GM19463 (cell line): Measurements from ENCODE around the gene OSBPL8.
A peak's percentile ranks its signal among the peaks of the same experiment; 100 is the strongest.
"Not testable (repeated sequence)": the region's sequence is repeated elsewhere in the genome, so short reads cannot be mapped to it uniquely, and the experiment has no call there.

Experiments
- ATAC-seq: cut with Tn5 transposase; IDR thresholded peaks from one replicate; pipeline ENCODE4 v1.9.1; 2021; ENCODE audit warnings: mild to moderate bottlenecking, moderate library complexity; ENCODE audit not compliant: unreplicated experiment

Gene OSBPL8

DNA sequence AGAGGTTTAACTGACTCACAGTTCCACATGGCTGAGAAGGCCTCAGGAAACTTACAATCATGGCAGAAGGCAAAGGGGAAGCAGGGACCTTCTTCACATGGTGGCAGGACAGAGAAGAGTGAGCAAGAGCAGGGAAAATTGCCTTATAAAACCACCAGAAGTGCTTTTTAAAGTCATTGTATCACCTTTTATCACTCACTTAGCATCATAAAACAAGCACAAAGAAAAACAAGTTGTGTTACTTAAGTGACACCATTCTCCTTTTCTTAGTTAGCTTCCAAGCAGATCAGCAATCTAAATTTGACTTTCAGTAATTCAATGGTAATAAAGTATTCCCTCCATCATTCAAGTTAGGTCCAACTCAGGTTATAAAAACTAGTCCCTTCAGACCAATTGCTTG is 28.5 kb downstream of the OSBPL8 start:
- ATAC-seq, result no peak

DNA sequence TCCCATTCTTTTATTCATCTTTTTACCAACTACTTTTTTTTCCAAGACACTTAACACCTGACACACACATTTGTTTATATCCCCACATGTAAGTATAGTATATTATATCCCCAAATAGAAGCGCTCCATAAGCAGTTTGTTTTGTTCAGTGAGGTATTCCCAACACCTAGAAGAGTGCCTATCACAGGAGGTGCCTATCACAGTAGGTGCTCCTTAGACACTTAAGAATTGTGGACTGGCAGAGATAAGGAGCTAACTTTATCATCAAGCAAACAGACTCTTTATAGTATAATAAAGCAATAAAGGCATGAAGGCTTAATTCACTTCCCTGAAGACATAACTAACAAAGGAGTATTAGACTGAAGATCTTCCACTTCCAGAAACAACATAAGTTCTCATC is 29.1 kb downstream of the OSBPL8 start:
- no peak for ATAC-seq

DNA sequence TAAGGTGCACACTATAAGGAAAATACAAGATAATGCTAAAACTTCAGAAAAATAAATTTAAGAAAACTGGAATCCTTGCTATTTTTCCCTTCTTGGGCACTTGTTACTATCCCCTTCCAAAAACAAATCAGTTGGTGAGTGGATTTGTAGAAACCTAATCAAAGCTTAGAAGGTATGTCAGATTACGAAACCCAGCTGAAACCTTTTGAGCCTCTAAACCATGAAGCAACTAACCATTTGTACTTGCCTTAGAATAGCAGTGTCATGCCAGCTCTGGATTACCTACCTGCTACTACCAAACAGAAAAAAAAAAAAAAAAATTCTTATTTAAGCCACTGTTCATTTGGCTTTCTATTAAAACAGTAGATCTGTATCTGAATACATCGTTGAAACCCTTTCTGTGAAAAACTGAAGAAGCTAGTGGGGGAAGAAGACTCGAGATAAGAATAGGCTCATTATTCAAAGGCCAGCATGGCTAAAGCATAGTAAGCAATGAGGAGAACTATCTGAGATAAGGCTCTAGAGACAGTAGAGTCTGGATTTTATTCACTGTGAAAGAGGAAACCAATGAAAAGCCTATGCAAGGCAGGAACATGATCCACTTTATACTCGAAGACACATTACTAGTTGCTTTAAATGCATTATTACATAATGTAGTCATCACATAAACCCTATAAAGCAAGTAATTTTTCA is 30.2 kb downstream of the OSBPL8 start:
- ATAC-seq, result no peak

DNA sequence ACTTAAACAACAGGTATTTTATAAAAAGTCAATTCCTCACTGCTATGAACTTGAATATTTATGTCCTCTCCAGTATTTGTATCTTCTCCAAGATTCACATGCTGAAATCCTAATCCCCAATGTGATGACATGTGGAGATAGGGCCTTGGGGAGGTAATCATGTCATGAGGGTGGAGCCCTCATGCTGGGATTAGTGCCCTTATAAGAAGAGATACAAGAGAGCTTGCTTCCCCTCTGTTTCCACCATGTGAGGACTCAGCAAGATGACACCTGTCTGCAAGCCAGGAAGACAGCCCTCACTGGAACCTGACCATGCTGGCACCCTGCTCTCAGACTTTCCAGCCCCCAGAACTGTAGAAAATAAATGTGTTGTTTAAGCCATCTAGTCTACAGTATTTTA is 36.2 kb downstream of the OSBPL8 start:
- no peak for ATAC-seq

DNA sequence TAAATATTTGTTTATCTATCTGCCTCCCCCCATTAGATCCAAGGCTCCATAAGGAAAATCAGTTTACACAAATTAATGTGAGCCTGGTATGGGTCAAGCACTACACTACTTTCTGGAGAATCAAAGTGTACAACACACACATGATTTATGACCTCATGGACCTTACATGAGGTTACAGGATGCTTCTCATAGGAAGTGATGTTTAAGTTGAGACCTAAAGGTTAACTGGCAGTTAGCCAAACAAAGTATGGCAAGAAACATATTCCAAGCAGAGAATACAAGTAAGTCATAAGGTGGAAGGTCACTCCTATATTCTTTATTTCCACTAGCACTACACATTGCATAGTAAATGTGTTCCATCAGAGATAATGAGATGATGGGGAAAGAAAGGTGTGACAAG is 39.2 kb downstream of the OSBPL8 start:
- ATAC-seq, result no peak

DNA sequence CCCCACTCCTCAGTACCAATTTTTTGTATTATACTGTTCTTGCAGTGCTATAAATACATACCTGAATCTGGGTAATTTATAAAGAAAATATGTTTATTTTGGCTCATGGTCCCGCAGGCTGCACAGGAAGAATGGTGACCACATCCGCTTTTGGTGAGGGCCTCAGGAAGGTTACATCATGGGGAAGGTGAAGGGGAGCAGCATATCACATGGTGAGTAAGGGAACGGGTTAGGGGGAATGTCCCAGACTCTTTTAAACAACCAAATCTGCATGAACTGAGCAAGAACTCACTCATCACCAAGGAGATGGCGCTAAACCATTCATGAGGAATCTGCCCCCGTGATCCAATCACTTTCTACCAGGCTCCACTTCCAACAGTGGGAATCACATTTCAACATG is 40.0 kb downstream of the OSBPL8 start:
- ATAC-seq, result no peak

DNA sequence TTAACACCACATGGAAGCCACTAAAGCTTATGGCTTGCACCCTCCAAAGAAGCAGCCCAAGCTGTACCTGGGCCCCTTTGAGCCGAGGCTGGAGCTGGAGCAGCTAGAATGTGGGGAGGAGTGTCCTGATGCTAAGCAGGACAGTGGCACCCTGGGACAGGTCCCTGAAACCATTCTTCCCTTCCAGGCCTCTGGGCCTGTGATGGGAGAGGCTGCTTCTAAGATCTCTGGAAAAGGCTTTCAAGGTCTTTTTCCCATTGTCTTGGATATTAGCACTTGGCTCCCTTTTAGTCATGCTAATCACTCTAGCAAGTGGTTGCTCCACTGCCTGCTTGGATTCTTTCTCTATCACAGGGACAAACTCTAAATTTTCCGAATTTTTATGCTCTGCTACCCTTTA is 40.9 kb downstream of the OSBPL8 start:
- no peak for ATAC-seq

DNA sequence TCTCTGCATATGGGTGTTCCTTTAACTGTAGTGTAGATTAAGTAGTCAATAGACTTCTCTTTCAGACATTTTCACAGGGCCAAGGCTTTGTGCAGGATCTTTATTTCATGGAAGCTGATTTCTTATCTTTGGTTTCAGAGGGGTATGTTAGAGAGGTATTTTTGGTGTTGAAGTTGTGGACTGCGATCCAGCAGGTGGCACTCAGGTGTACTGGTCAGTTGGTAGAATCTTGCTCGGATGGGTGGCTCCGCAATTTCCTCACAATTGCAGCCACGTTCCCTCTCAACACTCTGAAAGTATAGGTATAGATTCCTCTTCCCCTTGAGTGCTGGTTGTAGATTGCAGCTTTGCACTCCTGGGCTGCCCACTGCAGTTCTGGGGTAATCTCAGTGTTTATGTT is 44.3 kb downstream of the OSBPL8 start:
- no peak for ATAC-seq

DNA sequence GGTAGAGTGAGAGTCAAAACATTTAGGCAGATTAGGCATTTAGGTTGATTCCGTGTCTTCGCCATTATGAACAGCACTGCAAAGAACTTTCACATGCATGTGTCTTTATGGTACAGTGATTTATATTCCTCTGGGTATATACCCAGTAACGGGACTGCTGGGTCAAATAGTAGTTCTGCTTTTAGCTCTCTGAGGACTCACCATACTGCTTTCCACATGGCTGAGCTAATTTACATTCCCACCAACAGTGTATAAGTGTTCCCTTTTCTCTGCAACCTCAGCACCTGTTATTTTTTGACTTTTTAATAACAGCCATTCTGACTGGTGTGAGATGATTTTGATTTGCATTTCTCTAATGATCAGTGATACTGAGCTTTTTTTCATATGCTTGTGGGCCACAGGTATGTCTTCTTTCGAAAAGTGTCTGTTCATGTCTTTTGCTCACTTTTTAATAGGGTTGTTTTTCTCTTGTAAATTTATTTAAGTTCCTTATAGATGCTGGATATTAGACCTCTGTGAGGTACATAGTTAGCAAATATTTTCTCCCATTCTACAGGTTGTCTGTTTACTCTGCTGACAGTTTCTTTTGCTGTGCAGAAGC is 48.4 kb downstream of the OSBPL8 start:
- peak; percentile 88 for ATAC-seq

DNA sequence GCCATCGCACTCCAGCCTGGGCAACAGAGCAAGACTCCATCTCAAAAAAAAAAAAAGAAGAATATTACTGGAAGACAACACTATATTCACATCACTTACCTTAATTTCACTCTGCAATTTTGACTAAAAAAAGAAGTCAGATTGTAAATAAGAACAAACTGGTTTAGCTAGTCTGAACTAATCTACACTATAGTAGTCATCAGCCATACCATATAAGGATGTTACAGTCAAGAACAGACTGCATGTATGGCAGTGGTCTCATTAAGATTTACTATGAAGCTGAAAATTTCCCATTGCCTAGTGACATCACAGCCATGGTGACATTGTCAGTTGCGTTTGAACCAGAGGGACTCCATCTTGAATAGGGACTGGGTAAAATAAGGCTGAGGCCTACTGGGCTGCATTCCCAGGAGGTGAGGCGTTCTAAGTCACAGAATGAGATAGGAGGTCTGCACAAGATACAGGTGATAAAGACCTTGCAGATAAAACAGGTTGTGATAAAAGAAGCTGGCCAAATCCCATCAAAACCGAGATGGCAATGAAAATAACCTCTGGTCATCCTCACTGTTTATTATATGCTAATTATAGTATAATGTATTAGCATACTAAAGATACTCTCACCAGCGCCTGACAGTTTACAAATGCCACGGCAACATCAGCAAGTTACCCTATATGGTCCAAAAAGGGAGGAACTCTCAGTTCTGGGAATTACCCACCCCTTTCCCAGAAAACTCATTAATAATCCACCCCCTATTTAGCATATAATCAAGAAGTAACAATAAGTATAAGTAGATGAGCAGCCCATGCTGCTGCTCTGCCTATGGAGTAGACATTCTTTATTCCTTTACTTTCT is 51.2 kb downstream of the OSBPL8 start:
- no peak for ATAC-seq

DNA sequence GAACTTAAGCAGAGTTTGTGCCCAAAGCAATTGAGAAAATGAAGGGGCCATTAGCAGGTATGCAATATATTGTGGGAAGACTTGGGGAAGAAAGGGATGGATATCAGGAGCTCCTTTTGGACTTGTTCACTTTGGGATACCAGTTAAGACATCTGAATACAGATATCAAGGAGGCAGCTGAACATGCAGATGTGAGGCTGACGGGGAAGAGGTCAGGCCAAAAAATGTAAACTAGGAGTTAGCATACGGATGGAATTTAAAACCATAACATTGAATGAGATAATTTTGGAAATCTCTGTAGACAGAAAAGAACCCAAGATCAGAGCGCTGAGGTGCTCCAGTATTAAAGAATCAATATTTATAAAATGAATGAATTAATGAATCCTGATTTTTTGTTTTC is 53.4 kb downstream of the OSBPL8 start:
- no peak for ATAC-seq

DNA sequence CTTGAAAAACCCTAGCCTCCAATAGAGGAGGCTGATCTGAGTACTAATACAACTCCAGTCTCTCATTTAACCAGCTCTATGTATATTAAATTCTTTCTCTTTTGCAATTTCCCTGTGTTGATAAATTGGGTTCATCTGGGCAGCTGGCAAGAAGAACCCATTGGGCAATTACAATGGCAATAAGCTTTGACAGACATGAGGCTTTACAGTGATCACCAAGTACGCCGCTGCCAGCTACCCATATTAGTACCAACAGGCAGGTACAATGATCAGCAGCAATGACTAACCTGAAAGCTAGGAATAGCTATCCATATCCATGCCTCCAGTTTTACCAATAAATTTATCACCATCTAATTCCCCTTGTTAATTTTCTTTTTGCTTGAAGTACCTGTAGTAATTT is 54.5 kb downstream of the OSBPL8 start:
- no peak for ATAC-seq

DNA sequence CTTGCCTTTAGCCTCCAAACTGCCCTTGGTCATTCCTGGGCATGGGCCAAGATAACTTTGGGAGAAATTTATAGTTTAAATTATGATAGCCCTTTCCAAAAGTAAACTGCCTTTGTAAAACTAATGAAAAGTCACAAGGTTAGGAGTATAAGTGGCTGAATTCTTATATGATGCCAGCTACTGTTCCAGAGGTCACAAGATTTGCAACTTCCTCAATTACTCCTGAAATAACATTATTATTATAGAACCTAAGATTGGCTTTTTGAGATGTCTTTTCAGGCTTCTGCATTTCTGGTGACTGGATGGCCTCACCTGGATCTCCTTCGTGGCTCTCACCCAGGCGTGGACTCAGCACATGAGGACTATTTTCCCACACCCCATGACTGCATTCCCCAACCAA is 55.0 kb downstream of the OSBPL8 start:
- ATAC-seq, result no peak

DNA sequence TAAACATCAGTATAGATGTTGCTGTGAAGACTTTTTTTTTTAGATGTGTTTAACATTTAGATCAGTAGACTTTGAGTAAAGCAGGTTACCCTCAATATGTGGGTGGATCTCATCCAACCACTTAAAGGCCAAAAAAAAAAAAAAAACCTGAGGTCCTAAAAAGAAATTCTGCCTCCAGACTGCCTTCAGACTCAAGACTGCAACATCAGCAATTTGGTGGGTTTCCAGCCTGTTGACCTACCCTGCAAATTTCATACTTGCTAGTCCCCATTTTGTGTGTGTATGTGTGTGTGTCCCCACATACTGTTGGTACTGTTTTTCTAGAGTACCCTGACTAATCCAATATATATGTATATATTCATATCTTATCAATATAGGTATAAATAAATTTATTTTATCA is 55.6 kb downstream of the OSBPL8 start:
- no peak for ATAC-seq

DNA sequence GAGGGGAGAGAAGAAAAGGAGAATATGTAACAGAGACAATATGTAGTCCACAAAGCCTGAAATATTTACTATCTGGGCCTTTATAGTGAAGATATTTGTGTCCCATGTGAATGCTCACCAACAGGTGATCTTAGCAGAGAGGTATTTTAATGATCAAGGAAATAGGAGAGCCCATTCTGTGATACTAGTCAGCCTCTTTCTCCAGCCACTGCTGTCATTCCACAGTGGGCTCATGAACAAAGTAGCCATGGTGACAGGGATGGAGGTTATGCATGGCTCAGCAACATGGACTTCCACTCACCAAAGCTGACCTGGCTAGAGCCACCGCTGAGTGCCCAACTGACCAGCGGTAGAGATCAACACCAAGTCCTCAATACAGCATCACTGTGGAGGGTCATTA is 58.2 kb downstream of the OSBPL8 start:
- no peak for ATAC-seq

DNA sequence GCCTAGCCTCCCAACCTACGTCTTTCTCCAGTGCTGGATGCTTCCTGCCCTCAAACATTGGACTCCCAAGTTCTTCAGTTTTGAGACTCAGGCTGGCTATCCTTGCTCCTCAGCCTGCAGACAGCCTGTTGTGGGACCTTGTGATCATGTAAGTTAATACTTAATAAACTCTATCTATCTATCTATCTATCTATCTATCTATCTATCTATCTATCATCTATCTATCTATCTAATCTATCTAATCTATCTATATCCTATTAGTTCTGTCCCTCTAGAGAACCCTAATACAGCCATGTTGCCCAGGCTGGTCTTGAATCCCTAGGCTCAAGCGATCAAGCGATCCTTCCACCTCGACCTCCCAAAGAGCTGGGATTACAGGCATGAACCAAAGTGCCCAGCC is 60.4 kb downstream of the OSBPL8 start:
- not testable (repeated sequence) for ATAC-seq

DNA sequence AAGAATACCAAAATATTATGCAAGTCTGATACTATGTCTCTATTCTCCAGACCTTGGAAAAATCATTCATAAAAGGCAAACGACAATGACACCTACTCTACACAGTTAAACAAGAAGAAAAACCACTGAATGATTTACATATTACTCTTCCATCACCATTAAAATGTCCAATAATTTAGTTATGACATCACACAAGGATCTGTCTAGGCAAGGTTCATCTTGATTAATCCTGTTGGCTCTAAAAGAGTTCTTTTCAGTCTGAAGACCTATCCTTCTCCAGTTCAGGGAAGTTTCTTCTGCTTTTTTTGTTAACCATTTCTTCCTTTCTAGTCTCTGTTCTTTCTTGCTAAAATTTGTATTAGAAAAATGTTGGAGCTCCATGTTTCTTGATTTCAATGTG is 64.0 kb downstream of the OSBPL8 start:
- ATAC-seq, result no peak

DNA sequence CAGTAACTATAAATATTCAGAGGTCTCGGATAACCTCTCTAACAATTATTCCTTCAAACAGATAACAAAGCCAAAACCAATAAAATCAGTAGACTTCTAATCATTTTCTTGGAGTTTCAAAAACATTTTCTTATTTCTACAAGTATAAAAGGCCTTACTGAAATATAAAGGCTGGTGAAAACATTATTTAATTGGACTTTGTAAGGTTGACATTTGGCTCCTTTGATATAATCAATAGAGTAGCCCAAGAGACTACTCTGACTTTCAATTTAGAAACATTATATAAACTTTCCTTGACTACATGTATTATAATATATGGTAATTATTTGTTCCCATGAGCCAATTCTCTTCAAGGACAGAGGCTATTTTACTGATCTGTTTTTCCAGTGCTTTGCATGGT is 68.3 kb downstream of the OSBPL8 start:
- ATAC-seq, result no peak

DNA sequence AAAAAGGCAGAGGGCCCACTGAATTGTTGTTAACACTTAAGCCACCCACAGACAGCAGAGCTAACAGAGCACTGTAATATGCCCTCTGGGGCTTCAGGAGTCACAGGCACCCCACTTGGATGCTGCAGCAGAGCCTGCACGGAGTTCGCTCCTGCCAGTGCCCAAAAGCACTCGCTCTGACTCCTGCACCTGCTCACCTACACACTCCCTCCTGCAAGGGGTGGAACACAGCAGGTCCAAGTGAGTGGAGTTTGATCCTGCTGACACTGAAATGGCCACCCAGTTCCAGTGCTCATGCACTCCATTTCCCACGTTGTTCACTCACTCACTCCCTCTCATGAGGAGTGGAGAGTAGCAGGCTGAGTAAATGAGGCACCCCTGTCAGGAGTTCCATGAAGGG is 68.8 kb downstream of the OSBPL8 start:
- ATAC-seq, result no peak

DNA sequence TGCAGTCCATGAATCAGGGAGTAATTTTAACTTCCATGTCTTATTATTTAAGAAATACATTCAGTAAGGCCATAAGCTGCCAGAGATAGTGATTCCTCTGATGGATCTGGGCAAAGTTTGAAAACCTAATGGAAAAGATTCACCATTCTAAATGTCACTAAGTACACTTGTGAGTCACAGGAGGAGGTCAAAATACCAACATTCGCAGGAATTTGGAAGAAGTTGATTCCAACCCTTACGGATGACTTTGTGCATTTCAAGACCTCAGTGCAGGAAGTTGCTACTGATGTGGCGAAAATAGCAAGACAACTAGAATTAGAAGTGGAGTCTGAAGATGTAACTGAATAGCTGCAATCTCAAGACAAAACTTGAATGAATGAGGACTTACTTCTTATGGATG is 69.8 kb downstream of the OSBPL8 start:
- no peak for ATAC-seq

DNA sequence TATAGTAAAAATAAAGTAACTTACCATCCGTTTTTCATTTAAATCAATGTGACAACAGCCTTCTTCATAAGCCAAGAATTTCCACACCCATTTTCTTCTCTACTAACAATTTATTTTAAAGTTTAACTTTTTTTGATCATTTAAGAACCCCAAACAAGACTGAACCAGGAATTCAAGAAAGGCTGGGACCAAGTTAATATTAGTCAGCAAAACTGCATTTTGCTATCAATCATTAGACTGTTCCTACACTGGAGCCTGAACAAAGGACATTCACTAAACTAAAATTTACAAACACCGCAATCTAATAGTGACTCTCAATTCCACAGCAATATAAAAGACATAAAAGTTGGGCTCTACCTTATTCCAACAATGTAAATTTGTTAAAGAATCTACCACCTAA is 73.6 kb downstream of the OSBPL8 start:
- no peak for ATAC-seq

DNA sequence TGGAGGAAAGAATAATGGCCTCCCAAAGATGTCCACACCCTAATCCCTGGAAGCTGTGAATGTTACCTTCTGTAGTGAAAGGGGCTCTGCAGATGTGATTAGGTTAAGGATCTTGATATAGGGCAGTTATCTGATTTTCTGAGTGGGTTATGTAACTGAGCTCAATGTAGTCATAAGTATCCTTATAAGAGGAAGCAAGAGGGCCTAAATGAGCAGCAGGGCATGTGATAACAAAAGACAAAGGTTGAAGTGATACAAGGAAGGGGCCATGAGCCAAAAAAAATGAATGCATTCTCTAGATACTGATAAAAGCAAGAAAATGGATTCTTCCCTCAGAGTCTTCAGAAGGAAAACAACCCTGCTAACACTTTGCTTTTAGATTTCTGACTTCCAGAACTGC is 78.8 kb downstream of the OSBPL8 start:
- no peak for ATAC-seq
